MM.1S (cell line): ENCODE measurements around the gene HNMT.

Source experiments
- EZH2 ChIP-seq: fragments of 300-600 bp; sonication (generic); optimal IDR thresholded peaks from 2 replicates; pipeline ENCODE3; 2017; ENCODE audit warnings: low read depth, mild to moderate bottlenecking, antibody characterized with exemption, low read length, mixed read lengths
- EZH2phosphoT487 ChIP-seq: fragments of 300-600 bp; sonication (generic); IDR thresholded peaks from 2 replicates; pipeline ENCODE4 v1.6.1; 2018; ENCODE audit warnings: antibody characterized with exemption, low read length
- TF ChIP-seq, protein P1 (sequence below): fragments of 300-600 bp; sonication (generic); IDR thresholded peaks from 2 replicates; pipeline ENCODE4 v1.5.1; 2016; ENCODE audit warnings: antibody characterized with exemption, low read length, mixed read lengths

DNA sequence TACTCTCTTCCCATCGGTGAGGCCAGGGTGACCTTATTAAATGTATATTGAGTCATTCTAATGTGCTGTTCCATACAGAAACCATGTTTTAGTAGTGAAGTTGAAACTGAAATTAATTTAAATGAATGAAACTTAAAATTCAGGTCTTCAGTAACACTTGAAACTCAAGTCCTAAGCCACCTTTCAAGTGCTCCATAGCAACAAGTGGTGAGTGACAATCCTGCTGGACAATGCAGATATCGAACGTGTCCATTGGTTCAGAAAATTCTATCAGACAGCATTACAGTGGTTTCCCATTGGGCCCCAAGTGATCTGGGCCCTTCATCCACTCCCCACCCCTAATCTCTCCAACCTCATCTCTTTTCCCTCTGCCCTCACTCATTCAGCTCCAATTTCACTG is 48.7 kb downstream of the HNMT start:
- TF ChIP-seq, protein P1, sequence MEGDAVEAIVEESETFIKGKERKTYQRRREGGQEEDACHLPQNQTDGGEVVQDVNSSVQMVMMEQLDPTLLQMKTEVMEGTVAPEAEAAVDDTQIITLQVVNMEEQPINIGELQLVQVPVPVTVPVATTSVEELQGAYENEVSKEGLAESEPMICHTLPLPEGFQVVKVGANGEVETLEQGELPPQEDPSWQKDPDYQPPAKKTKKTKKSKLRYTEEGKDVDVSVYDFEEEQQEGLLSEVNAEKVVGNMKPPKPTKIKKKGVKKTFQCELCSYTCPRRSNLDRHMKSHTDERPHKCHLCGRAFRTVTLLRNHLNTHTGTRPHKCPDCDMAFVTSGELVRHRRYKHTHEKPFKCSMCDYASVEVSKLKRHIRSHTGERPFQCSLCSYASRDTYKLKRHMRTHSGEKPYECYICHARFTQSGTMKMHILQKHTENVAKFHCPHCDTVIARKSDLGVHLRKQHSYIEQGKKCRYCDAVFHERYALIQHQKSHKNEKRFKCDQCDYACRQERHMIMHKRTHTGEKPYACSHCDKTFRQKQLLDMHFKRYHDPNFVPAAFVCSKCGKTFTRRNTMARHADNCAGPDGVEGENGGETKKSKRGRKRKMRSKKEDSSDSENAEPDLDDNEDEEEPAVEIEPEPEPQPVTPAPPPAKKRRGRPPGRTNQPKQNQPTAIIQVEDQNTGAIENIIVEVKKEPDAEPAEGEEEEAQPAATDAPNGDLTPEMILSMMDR: no peak
- TF ChIP-seq EZH2phosphoT487 (no peak), EZH2 (no peak)
